Transverse colon (tissue), 4 donors: ENCODE data around the gene ARHGEF16. TPM values are rescaled to one million over a fixed set of nuclear protein-coding genes. Genes with fewer than 3 reads are reported as not detected.

Source experiments
- DNase-seq: peaks from one replicate; pipeline ENCODE4 v3.0.0-alpha.2; 2019
- H3K27ac ChIP-seq, 4 donors: fragments of 200-600 bp; sonication (generic); 2 replicates each; pipeline ENCODE4 v1.5.1; 2016 to 2018; ENCODE audit warnings: inconsistent platforms in 4 of 4
- H3K27me3 ChIP-seq: fragments of 200-600 bp; sonication (generic); 2 replicates; pipeline ENCODE4 v1.5.1; 2017; ENCODE audit warnings: inconsistent platforms
- H3K36me3 ChIP-seq, 4 donors: fragments of 200-600 bp; sonication (generic); 2 replicates each; pipeline ENCODE4 v1.5.1; 2017 to 2019; ENCODE audit warnings: inconsistent platforms in 4 of 4
- H3K4me1 ChIP-seq, 4 donors: fragments of 200-600 bp; sonication (generic); 2 replicates each; pipeline ENCODE4 v1.5.1; 2017 to 2020; ENCODE audit warnings: inconsistent platforms in 4 of 4
- H3K4me3 ChIP-seq, 4 donors: fragments of 200-600 bp; sonication (generic); 1 replicate in 1 of 4; 2 replicates in 3 of 4; pipeline versions ENCODE4 v1.5.1 to v1.6.1; 2017 to 2019; ENCODE audit warnings: inconsistent platforms in 4 of 4
- H3K9me3 ChIP-seq, 2 donors: fragments of 200-600 bp; sonication (generic); 2 replicates each; pipeline ENCODE4 v1.5.1; 2017 to 2019; ENCODE audit warnings: inconsistent platforms in 2 of 2
- EP300 ChIP-seq: sonication (generic); formaldehyde crosslinking; IDR thresholded peaks from one replicate; pipeline ENCODE4 v1.6.1; 2017; ENCODE audit warnings: antibody characterized with exemption, low read depth
- POLR2A ChIP-seq: fragments of 450-650 bp; IDR thresholded peaks from one replicate; pipeline ENCODE4 v1.6.1; 2016; ENCODE audit warnings: antibody characterized with exemption, mild to moderate bottlenecking, moderate library complexity
- POLR2AphosphoS5 ChIP-seq, 3 donors: sonication (generic); formaldehyde crosslinking; IDR thresholded peaks; one replicate each; pipeline ENCODE4 v1.6.1; 2016; ENCODE audit warnings: antibody characterized with exemption in 3 of 3
- WGBS, 2 donors: methylation state at CpG; one replicate each; pipeline ENCODE4 v1.1.5; 2018; ENCODE audit warnings: low coverage in 1 of 2; 5-methylcytosine and 5-hydroxymethylcytosine counted together
- in situ Hi-C, 4 donors: fragments of 200-750 bp; cut with MboI; loops; one replicate each; pipeline versions ENCODE4 v1.15.0 to v1.15.1; 2017; ENCODE audit warnings: low sequenced_read_pairs in 3 of 4, low pct_ligation_motif_present in 1 of 4, low pct_unique_long_range_greater_than_20kb in 1 of 4
- intact Hi-C: fragments of 100-400 bp; cut with DNase I; formaldehyde crosslinking; loops from one replicate; pipeline ENCODE4 v1.15.1; 2023; ENCODE audit warnings: low total_unique reads
- total RNA-seq, 4 donors: library from RNA; depleted of rRNA; stranded (reverse); fragments of >200 nt; gene quantifications; one replicate each; pipeline ENCODE4 v1.1.0, GENCODE V29; 2016
- TF ChIP-seq, protein P1 (sequence below), 5 experiments: fragments of 200-600 bp in 3 of 5; fragments of 450-650 bp in 2 of 5; sonication (generic) in 3 of 5; IDR thresholded peaks; 1 replicate in 2 of 5; 2 replicates in 3 of 5; pipeline ENCODE4 v1.5.1; 2016 to 2017; ENCODE audit warnings: antibody characterized with exemption in 5 of 5, inconsistent platforms in 3 of 5, mild to moderate bottlenecking in 2 of 5, moderate library complexity in 1 of 5

The ARHGEF16 gene
- total RNA-seq, 4 donors from 2014 or later, result 104 to 240 (median 145) TPM

DNA sequence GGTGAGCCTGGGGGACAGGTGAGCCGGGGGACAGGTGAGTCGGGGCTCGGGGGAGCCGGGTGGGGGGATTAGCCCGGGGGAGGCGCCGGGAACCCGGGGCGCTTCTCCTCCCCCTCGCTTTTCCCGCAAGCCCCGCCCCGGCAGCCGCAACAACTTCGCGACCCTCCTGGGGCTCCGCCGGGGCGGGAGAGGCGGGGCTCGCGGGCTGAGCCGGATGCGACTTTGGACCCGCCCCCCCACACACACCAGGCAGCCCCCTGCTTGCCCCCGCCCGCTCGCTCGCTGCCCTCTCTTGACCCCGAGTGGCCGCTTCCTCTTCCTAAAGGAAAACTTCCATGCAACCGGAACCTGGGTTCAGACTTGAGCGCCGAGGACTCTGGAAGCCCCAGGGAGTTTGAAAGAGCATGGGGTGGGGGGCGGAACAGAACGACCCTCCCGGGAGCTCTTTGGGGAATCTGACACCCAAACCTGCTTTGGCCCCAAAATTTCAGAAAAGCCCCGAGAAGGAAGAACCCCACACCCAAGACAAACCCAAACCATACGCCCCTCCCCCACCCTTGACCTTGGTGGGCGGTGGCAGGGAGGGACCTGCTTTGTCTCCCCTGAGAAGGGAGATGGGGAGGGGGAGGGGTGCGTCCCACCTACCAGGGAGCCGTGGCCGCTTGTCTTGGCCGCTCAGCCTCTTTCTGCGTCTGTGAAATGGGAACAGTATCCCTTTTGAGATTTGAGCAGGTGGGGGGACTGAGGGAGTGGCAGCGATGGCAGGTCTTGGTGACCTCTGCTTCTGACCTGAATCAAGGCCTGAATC is 550 bp downstream of the ARHGEF16 start:
- Histone ChIP-seq H3K36me3 (no peaks in the 10 kb centered on the region), H3K27ac (peak overlapping the region; percentile 89 to 93 (median 92)), H3K4me1 (peaks cover 28 to 67% (median 62%) of the 10 kb centered on the region in 4 donors), H3K27me3 (peaks cover 38% of the 10 kb centered on the region), H3K9me3 (no peaks in the 10 kb centered on the region), H3K4me3 (peak overlapping the region; percentile 50 to 89 (median 72))
- TF ChIP-seq, protein P1, sequence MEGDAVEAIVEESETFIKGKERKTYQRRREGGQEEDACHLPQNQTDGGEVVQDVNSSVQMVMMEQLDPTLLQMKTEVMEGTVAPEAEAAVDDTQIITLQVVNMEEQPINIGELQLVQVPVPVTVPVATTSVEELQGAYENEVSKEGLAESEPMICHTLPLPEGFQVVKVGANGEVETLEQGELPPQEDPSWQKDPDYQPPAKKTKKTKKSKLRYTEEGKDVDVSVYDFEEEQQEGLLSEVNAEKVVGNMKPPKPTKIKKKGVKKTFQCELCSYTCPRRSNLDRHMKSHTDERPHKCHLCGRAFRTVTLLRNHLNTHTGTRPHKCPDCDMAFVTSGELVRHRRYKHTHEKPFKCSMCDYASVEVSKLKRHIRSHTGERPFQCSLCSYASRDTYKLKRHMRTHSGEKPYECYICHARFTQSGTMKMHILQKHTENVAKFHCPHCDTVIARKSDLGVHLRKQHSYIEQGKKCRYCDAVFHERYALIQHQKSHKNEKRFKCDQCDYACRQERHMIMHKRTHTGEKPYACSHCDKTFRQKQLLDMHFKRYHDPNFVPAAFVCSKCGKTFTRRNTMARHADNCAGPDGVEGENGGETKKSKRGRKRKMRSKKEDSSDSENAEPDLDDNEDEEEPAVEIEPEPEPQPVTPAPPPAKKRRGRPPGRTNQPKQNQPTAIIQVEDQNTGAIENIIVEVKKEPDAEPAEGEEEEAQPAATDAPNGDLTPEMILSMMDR (IDR thresholded peaks at IDR 0.05), result no peak
- no peak for TF ChIP-seq POLR2AphosphoS5 (IDR thresholded peaks at IDR 0.05)
- TF ChIP-seq EP300, result no peak
- TF ChIP-seq POLR2A, result no peak
- intact Hi-C loops, result no loop called here
- 0 to 25% methylated on average over 2 to 21 of the region's 46 CpGs for WGBS, 2 donors
- in situ Hi-C loops, result loop anchor here in 1 of 4 donors (5.0 kb wide), 1 partner anchor 32 kb away; no protein-coding TSS in a partner anchor
- DNase-seq, result peak; percentile 70

DNA sequence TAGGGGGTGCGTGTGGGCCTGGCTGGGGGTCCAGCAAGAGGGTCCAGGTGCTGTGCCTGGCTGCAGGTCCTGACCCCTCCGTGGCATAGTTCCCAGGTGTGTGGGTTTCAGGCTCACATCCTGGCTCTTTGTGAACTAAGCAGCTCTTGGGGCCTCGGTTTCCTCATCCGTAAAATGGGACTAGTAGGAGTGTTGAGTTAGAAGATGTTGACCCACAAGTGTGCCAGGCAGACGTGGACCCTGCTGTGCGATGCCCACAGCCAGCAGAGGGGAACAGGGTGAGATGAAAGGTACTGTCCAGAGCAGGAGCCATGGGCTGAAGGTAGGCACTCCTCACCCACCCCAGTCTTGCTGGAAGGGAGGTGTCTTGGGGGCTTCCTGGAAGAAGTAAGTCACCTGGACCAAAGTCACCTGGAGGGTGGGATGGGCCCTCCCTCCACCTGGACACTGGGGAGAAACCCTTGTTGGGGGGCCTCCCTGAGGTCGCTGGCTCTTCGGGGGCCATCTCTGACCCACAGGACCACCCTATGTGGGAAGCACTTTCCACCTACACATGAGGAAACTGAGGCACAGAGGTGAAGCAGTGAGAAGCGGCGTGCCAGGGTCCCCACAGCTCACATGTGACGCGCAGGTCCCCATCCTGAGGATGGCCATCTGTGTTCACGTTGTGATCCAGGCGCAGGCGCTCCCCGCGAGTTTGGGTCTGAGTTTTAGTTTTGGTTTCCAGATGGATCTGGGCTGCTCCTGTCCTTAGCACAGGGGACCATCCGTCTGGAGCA is 1.4 kb downstream of the ARHGEF16 start:
- no peak for DNase-seq
- Histone ChIP-seq H3K9me3 (no peaks in the 10 kb centered on the region), H3K27ac (peak overlapping the region; percentile 89 to 93 (median 92)), H3K4me1 (peaks cover 33 to 74% (median 69%) of the 10 kb centered on the region in 4 donors), H3K27me3 (peaks cover 38% of the 10 kb centered on the region), H3K4me3 (peak overlapping the region in 3 of 4 donors; percentile 70 to 89 (median 75)), H3K36me3 (no peaks in the 10 kb centered on the region)
- TF ChIP-seq, protein P1 (IDR thresholded peaks at IDR 0.05), result no peak
- TF ChIP-seq POLR2A, result no peak
- intact Hi-C loops (no loop called here), in situ Hi-C loops (no loop called here)
- WGBS, 2 donors, result 82% methylated on average over 17 of the region's 18 CpGs; no CpG with 5 or more reads in 1 of the 2 donors

DNA sequence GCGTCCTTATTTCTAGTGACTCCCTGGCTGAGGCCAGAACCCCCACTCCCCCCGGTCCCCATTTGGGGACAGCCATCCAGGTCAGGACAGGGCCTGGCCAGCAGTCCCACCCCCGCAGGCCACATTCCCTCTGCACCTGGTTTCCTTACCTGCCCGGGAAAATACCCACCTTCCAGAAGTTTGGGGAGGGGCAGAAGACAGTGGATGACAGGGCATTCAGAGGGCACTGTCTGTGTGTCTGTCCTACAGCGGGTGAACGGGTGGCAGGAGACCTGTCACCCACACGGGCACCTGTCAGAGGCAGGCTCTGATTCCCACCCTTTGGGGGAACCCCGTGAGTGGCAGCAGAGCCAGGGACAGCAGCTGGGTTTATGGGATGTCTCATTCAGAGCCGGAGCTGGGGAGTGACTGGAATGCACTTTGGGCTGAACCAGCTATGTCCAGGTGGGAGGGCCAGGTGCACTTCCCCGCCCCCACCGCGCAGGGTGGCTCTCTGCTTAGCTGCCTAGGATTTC is 2.0 kb downstream of the ARHGEF16 start:
- H3K9me3 ChIP-seq, result no peaks in the 10 kb centered on the region
- H3K27me3 ChIP-seq, result peaks cover 34% of the 10 kb centered on the region
- H3K4me3 ChIP-seq, result peak overlapping the region in 2 of 4 donors; percentile 10 to 89
- no peak for TF ChIP-seq EP300
- TF ChIP-seq POLR2A, result peak; percentile 48
- TF ChIP-seq POLR2AphosphoS5 (IDR thresholded peaks at IDR 0.05), result peak in 1 of 3 donors; percentile 60
- H3K36me3 ChIP-seq, result no peaks in the 10 kb centered on the region
- DNase-seq, result peak; percentile 77
- intact Hi-C loops (no loop called here), in situ Hi-C loops (no loop called here)
- 80% methylated on average over 8 of the region's 12 CpGs; no CpG with 5 or more reads in 1 of the 2 donors for WGBS, 2 donors
- peak overlapping the region; percentile 89 to 93 (median 92) for H3K27ac ChIP-seq
- peaks cover 33 to 81% (median 75%) of the 10 kb centered on the region in 4 donors for H3K4me1 ChIP-seq

DNA sequence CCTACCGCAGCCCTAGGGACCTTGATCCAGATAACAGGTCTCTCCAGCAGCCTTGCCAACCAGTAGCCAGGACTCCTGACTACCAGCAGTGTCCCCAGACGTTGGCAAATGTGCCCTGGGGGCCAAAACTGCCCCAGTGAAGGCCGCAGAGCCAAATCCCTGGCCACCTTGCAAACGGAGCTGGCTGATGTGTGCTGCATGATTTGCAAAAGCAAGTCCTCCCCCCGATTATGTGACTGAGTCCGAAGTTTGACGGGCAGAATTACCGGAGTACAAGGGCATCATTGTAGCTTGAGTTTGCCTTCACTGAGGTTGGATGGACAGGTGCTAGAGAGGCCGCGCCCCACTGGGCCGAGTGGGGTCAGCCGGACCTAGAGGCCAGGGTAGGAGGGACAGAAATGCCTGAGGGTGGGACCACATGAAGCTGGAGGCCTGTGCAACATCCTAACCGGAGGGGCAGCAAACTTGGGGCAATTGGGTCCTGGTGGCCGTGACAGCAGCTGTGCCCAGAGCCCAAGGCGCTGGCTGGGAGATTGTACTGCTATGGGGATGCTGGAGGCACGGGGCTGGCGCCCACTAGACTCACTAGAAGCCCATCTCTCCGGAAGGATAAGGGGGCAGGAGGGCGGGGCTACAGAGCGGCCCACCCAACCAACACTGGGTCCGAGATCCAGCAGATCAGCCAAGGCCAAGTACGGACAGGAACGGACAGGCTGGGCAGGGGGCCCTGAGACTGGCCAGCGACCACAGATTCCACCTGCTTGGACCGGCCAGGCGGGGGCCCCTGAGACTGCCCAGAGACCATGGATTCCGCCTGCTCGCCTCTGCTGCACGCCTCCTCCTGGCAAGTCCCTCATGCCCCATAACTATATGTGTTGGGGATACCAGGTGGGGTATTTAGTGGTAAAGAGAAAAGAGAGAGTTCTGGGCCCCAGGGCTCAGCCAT is 2.8 kb downstream of the ARHGEF16 start:
- WGBS, 2 donors, result 64% methylated on average over 28 of the region's 29 CpGs; no CpG with 5 or more reads in 1 of the 2 donors
- H3K9me3 ChIP-seq, result no peaks in the 10 kb centered on the region
- H3K36me3 ChIP-seq, result no peaks in the 10 kb centered on the region
- DNase-seq, result no peak
- H3K4me3 ChIP-seq, result no peak overlapping the region
- H3K4me1 ChIP-seq, result peaks cover 33 to 83% (median 77%) of the 10 kb centered on the region in 4 donors
- in situ Hi-C loops (no loop called here), intact Hi-C loops (no loop called here)
- TF ChIP-seq POLR2AphosphoS5 (IDR thresholded peaks at IDR 0.05) (no peak), POLR2A (no peak)
- H3K27ac ChIP-seq, result peak overlapping the region; percentile 89 to 93 (median 92)
- H3K27me3 ChIP-seq, result peaks cover 30% of the 10 kb centered on the region
